Urinary bladder (tissue), 4 donors: ENCODE measurements around the gene ID4. TPM values are rescaled to one million over a fixed set of nuclear protein-coding genes. Genes with fewer than 3 reads are reported as not detected.

Experiments used
- DNase-seq: peaks from one replicate; pipeline ENCODE4 v3.0.0-alpha.2; 2015; ENCODE audit errors: extremely low spot score
- H3K27ac ChIP-seq: one replicate; pipeline ENCODE4 v1.5.1; 2013; ENCODE audit warnings: low read depth, mild to moderate bottlenecking, moderate library complexity
- H3K36me3 ChIP-seq: one replicate; pipeline ENCODE4 v1.6.1; 2013; ENCODE audit warnings: mild to moderate bottlenecking, moderate library complexity; ENCODE audit not compliant: insufficient read depth
- H3K4me1 ChIP-seq: one replicate; pipeline ENCODE4 v1.6.1; 2013; ENCODE audit warnings: mild to moderate bottlenecking, moderate library complexity; ENCODE audit not compliant: insufficient read depth
- H3K4me3 ChIP-seq: one replicate; pipeline ENCODE4 v1.5.1; 2013; ENCODE audit warnings: low read depth, low read length
- WGBS: extraction: QIAGEN DNeasy Blood & Tissue Kit; methylation state at CpG from one replicate; pipeline ENCODE4 v1.1.7; 2013; 5-methylcytosine and 5-hydroxymethylcytosine counted together
- polyA plus RNA-seq: library from polyadenylated mRNA; stranded (reverse); fragments of 200-250 nt; gene quantifications from one replicate; pipeline ENCODE4 v1.2.3, GENCODE V29; 2013
- total RNA-seq: library from RNA; depleted of rRNA; stranded (reverse); fragments of >200 nt; gene quantifications from one replicate; pipeline ENCODE4 v1.2.3, GENCODE V29; 2014
- donor health status: healthy with polysubstance abuse.
- donor health status: healthy.

ID4 gene
- total and polyA plus RNA-seq, 2 donors = 50.2 to 102 TPM

DNA sequence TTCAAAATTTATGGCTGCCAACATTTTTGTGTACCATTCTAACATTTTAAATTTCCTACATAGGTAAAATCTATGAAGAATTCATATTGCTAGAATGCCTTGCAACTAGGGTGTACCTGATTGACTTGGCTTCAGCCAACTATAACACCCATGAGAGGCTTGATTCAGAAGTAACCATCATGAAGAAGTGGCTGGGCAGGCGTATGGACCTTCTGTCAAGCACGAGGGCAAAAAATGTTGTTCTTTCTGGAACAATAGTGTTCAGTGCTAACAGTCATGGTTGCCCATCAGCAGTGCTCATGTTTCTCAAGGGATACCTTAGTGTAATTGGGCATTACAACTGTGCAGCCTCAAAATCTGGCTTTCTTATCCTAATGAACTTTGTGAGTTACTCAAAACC is 42.9 kb downstream of the ID4 start:
- H3K36me3 ChIP-seq = no peaks in the 10 kb centered on the region
- no peak overlapping the region for H3K27ac ChIP-seq
- no peak for DNase-seq
- H3K4me3 ChIP-seq = no peak overlapping the region
- no peaks in the 10 kb centered on the region for H3K4me1 ChIP-seq
- WGBS = 80% methylated on average over 2 of the region's 2 CpGs

DNA sequence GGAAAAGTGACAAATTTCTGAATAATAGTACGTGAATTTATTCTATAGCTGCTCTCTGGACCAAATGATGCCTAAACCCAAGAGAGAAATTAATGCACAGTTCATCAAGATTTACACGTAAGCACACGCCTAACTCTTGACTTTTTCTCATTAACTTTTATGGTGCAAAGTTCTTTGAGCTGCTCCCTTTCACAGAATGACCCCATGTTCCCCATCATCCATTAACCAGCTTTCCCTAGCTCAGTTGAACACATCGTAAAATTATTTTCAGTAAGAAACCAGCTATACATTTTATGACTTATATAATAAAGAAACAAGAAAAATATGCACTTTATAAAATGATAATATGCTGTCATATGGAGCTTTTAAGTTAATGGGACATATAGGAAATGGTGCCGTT is 54.3 kb downstream of the ID4 start:
- Histone ChIP-seq H3K4me3 (no peak overlapping the region), H3K27ac (no peak overlapping the region), H3K4me1 (no peaks in the 10 kb centered on the region), H3K36me3 (no peaks in the 10 kb centered on the region)
- no peak for DNase-seq
- WGBS = 74% methylated on average over 5 of the region's 5 CpGs
